HCT116 (cell line): ENCODE measurements around the gene LGMN. TPM values are rescaled to one million over a fixed set of nuclear protein-coding genes. Genes with fewer than 3 reads are reported as not detected.

Source experiments
- ATAC-seq: fragments of 200-7000 bp; cut with Tn5 transposase; 2 replicates; pipeline ENCODE4 v1.9.1; 2020; ENCODE audit warnings: mild to moderate bottlenecking, moderate library complexity
- BruUV-seq: library from RNA; stranded (reverse); fragments of 400-500 nt; replicated peaks from 2 replicates; lab custom pipeline; 2021; lab: Mats Ljungman, UMichigan
- CTCF ChIA-PET: fragments of 300-600 bp; sonication (Branson Sonifier 250); formaldehyde crosslinking; loops from one replicate; lab custom pipeline; 2021; ENCODE audit warnings: antibody characterized with exemption; lab: Charles Lee
- POLR2A ChIA-PET: fragments of 300-600, 350-600 bp; sonication (Branson Sonifier 250); formaldehyde crosslinking; loops from one replicate; lab custom pipeline; 2021; ENCODE audit warnings: antibody characterized with exemption; lab: Charles Lee
- RAD21 ChIA-PET, 2 experiments: fragments of 300-600 bp; sonication (Branson Sonifier 250); formaldehyde crosslinking; loops; one replicate each; lab custom pipeline; 2023; ENCODE audit warnings: low total read pairs in 2 of 2; ENCODE audit not compliant: uncharacterized antibody in 2 of 2, unreplicated experiment in 2 of 2, low non-redundant PET in 1 of 2; lab: Charles Lee
- DNase-seq: peaks from one replicate; pipeline ENCODE4 v3.0.0-alpha.2; 2010; ENCODE audit warnings: low read depth, low spot score
- H2AFZ ChIP-seq: fragments of 200-600 bp; shearing (Covaris generic), sonication (generic); 2 replicates; pipeline ENCODE4 v1.6.1; 2017; ENCODE audit warnings: low read depth, mixed run types, mixed read lengths, antibody characterized with exemption, low read length; ENCODE audit not compliant: poor library complexity, severe bottlenecking
- H3K27ac ChIP-seq: 2 replicates; pipeline ENCODE4 v1.5.1; 2012; ENCODE audit warnings: low read depth, low read length
- H3K27me3 ChIP-seq: fragments of 200-600 bp; sonication (generic); 2 replicates; pipeline ENCODE4 v1.6.1; 2016; ENCODE audit warnings: mixed run types, low read length, mixed read lengths; ENCODE audit not compliant: insufficient read depth
- H3K36me3 ChIP-seq, 2 experiments: fragments of 200-500 bp in 1 of 2; fragments of 200-600 bp in 1 of 2; sonication (Bioruptor generic) in 1 of 2; sonication (generic) in 1 of 2; 2 replicates each; pipeline versions ENCODE4 v1.5.1 to v1.6.1; 2014 to 2016; ENCODE audit warnings: low read length in 2 of 2, inconsistent platforms in 1 of 2, mixed read lengths in 1 of 2, mixed run types in 1 of 2; ENCODE audit not compliant: insufficient read depth in 2 of 2, control insufficient read depth in 1 of 2
- H3K4me1 ChIP-seq, 2 experiments: fragments of 200-600 bp in 1 of 2; sonication (generic) in 1 of 2; 2 replicates each; pipeline versions ENCODE4 v1.5.1 to v1.6.1; 2012 to 2017; ENCODE audit warnings: low read length in 2 of 2, inconsistent platforms in 1 of 2, mild to moderate bottlenecking in 1 of 2, mixed read lengths in 1 of 2, mixed run types in 1 of 2, moderate library complexity in 1 of 2; ENCODE audit not compliant: insufficient read depth in 2 of 2, control insufficient read depth in 1 of 2
- H3K4me2 ChIP-seq: fragments of 200-600 bp; sonication (generic); 2 replicates; pipeline ENCODE4 v1.6.1; 2017; ENCODE audit warnings: mixed run types, low read length, mixed read lengths
- H3K4me3 ChIP-seq, 2 experiments: fragments of 200-600 bp in 1 of 2; sonication (generic) in 1 of 2; replicated peaks in 1 of 2; 2 replicates each; pipeline ENCODE4 v1.5.1; 2011 to 2016; ENCODE audit warnings: low read length in 2 of 2, control low read depth in 1 of 2, low read depth in 1 of 2, mild to moderate bottlenecking in 1 of 2, mixed read lengths in 1 of 2, mixed run types in 1 of 2
- H3K79me2 ChIP-seq: fragments of 200-600 bp; sonication (generic); 2 replicates; pipeline ENCODE4 v1.6.1; 2017; ENCODE audit warnings: mild to moderate bottlenecking, mixed run types, low read length, moderate library complexity, mixed read lengths; ENCODE audit not compliant: insufficient read depth
- H3K9ac ChIP-seq: fragments of 200-600 bp; sonication (generic); 2 replicates; pipeline ENCODE4 v1.6.1; 2016; ENCODE audit warnings: low read length, mixed read lengths
- H3K9me2 ChIP-seq: fragments of 200-600 bp; sonication (generic), shearing (Covaris generic); 2 replicates; pipeline ENCODE4 v1.6.1; 2017; ENCODE audit warnings: mixed run types, mild to moderate bottlenecking, moderate library complexity; ENCODE audit not compliant: insufficient read depth
- H3K9me3 ChIP-seq, 2 experiments: fragments of 200-500 bp in 1 of 2; fragments of 200-600 bp in 1 of 2; sonication (Bioruptor generic) in 1 of 2; sonication (generic) in 1 of 2; 2 replicates each; pipeline ENCODE4 v1.6.1; 2014 to 2017; ENCODE audit warnings: low read length in 2 of 2, mixed read lengths in 2 of 2, inconsistent platforms in 1 of 2, low read depth in 1 of 2, mild to moderate bottlenecking in 1 of 2, mixed run types in 1 of 2, moderate library complexity in 1 of 2; ENCODE audit not compliant: control insufficient read depth in 1 of 2, insufficient read depth in 1 of 2
- H4K20me1 ChIP-seq: fragments of 200-600 bp; sonication (generic), shearing (Covaris generic); 2 replicates; pipeline ENCODE4 v1.6.1; 2017; ENCODE audit warnings: mixed run types, mild to moderate bottlenecking, moderate library complexity; ENCODE audit not compliant: insufficient read depth
- EGR1 ChIP-seq: IDR thresholded peaks from 2 replicates; pipeline ENCODE4 v1.6.1; 2012; ENCODE audit warnings: low read depth
- FOSL1 ChIP-seq: IDR thresholded peaks from 2 replicates; pipeline ENCODE4 v1.6.1; 2012; ENCODE audit warnings: low read depth
- SIN3A ChIP-seq: IDR thresholded peaks from 2 replicates; pipeline ENCODE4 v1.6.1; 2012; ENCODE audit warnings: low read depth
- ZFX ChIP-seq: fragments of 450-650 bp; IDR thresholded peaks from 2 replicates; pipeline ENCODE4 v1.6.1; 2017
- intact Hi-C: fragments of 100-400 bp; cut with micrococcal nuclease; formaldehyde crosslinking; loops from 2 replicates; pipeline ENCODE4 v1.10.0; 2022
- total RNA-seq: library from RNA; stranded (reverse); gene quantifications from one replicate; pipeline ENCODE4 v1.2.1, GENCODE V29; 2021; ENCODE audit not compliant: unreplicated experiment
- TF ChIP-seq, protein P1 (sequence below), 3 experiments: fragments of 200-600 bp in 1 of 3; sonication (generic) in 1 of 3; IDR thresholded peaks in 2 of 3; conservative IDR thresholded peaks in 1 of 3; 2 replicates each; pipeline ENCODE4 v1.5.1; 2012 to 2017; ENCODE audit warnings: low read depth in 2 of 3, low read length in 2 of 3, antibody characterized with exemption in 1 of 3, borderline replicate concordance in 1 of 3, control low read depth in 1 of 3, mild to moderate bottlenecking in 1 of 3, mixed read lengths in 1 of 3, mixed run types in 1 of 3, moderate library complexity in 1 of 3; ENCODE audit not compliant: insufficient read depth in 1 of 3

The LGMN gene
- total RNA-seq, 1 experiment from 2014 or later, result 44.9 TPM

DNA sequence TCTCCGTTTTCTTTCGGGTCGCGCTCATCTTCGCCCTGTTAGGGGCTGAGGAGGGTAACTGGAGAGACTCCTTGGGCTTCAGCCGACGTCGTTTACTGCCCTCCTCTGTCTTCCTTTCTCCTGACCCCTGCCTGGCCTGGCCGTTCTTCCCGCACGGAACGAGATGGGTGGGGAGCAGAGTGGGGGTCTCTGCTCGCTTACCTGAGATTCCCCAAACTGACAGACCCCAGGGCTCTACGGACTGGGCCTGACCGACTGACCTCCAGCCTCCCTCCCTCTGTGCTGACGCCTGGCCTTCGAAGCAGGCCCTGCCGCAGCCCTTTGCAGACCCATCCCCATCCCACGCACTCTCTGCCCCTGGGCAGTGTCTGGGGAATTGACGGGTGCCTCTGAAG is 46.1 kb upstream of the LGMN start:
- intact Hi-C loops, result no loop called here

More for the DNA sequence above, 46.1 kb upstream of the LGMN start:
- H3K79me2 ChIP-seq, result peaks cover 27% of the 10 kb centered on the region
- no peak for TF ChIP-seq FOSL1
- peak; percentile 64 for TF ChIP-seq ZFX
- no peak; the same call in 1 of the 2 replicates for TF ChIP-seq SIN3A
- TF ChIP-seq, protein P1, sequence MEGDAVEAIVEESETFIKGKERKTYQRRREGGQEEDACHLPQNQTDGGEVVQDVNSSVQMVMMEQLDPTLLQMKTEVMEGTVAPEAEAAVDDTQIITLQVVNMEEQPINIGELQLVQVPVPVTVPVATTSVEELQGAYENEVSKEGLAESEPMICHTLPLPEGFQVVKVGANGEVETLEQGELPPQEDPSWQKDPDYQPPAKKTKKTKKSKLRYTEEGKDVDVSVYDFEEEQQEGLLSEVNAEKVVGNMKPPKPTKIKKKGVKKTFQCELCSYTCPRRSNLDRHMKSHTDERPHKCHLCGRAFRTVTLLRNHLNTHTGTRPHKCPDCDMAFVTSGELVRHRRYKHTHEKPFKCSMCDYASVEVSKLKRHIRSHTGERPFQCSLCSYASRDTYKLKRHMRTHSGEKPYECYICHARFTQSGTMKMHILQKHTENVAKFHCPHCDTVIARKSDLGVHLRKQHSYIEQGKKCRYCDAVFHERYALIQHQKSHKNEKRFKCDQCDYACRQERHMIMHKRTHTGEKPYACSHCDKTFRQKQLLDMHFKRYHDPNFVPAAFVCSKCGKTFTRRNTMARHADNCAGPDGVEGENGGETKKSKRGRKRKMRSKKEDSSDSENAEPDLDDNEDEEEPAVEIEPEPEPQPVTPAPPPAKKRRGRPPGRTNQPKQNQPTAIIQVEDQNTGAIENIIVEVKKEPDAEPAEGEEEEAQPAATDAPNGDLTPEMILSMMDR (IDR thresholded peaks at IDR 0.05 in 2 of 3, conservative IDR thresholded peaks at IDR 0.05 in 1 of 3; ENCODE audit: borderline replicate concordance in 1 of 3, insufficient read depth in 1 of 3, low read depth in 2 of 3, low read length in 2 of 3), result no peak
- TF ChIP-seq EGR1, result 0 out of 2 replicates have a peak, but pooled peaks have one; percentile 17
- peak overlapping the region; percentile 94 for H3K4me2 ChIP-seq
- peak; percentile 16; the same call in 1 of the 2 replicates for ATAC-seq
- no peaks in the 10 kb centered on the region for H3K9me2 ChIP-seq
- BruUV-seq, result no TSS peak
- ChIA-PET RAD21 (no interaction called here), POLR2A (interaction anchor here (0.8 kb wide), 1 partner anchor 14 kb away, joined by 3 read pairs; no protein-coding TSS in a partner anchor), CTCF (no interaction called here)
- no peak overlapping the region for H2AFZ ChIP-seq
- H3K36me3 ChIP-seq, result peaks cover 11 to 16% of the 10 kb centered on the region in 2 experiments; a peak in 3 of 4 replicates
- no peaks in the 10 kb centered on the region for H3K27me3 ChIP-seq
- peak overlapping the region; percentile 91 for H3K9ac ChIP-seq
- DNase-seq, result no peak
- peaks cover 5 to 18% of the 10 kb centered on the region in 2 experiments; a peak in 3 of 4 replicates for H3K4me1 ChIP-seq
- peak overlapping the region; percentile 78 for H3K27ac ChIP-seq
- H3K4me3 ChIP-seq, result peak overlapping the region; percentile 86 to 99
- H3K9me3 ChIP-seq, result peaks cover 0 to 14% of the 10 kb centered on the region in 2 experiments; a peak in 1 of 4 replicates
- H4K20me1 ChIP-seq, result no peaks in the 10 kb centered on the region
